IMR-90 (cell line): ENCODE measurements around the gene COL28A1. TPM values are rescaled to one million over a fixed set of nuclear protein-coding genes. Genes with fewer than 3 reads are reported as not detected.

ENCODE experiments used
- ATAC-seq: fragments of 200-7000 bp; cut with Tn5 transposase; 2 replicates; pipeline ENCODE4 v1.9.1; 2020; ENCODE audit warnings: low read depth, mild to moderate bottlenecking, moderate library complexity
- BruUV-seq: library from RNA; stranded (reverse); fragments of 400-500 nt; replicated peaks from 2 replicates; lab custom pipeline; 2021; lab: Mats Ljungman, UMichigan
- CTCF ChIA-PET: fragments of 300-600 bp; formaldehyde crosslinking; extraction: SDS; loops from one replicate; lab custom pipeline; 2021; ENCODE audit warnings: antibody characterized with exemption; lab: Yijun Ruan, JAX
- POLR2A ChIA-PET: fragments of 300-600 bp; sonication (Branson Sonifier 250); formaldehyde crosslinking; loops from one replicate; lab custom pipeline; 2022; ENCODE audit warnings: antibody characterized with exemption; ENCODE audit not compliant: unreplicated experiment; lab: Charles Lee
- DNase-seq: peaks from one replicate; pipeline ENCODE4 v3.0.0; 2013
- H2AFZ ChIP-seq: replicated peaks from 2 replicates; pipeline ENCODE3; 2013; ENCODE audit warnings: low read length, mild to moderate bottlenecking; ENCODE audit not compliant: poor library complexity
- H2AK5ac ChIP-seq: 2 replicates; pipeline ENCODE4 v1.6.1; 2013; ENCODE audit warnings: low read depth, low read length, inconsistent platforms
- H2AK9ac ChIP-seq: replicated peaks from 2 replicates; pipeline ENCODE3; 2013; ENCODE audit warnings: mild to moderate bottlenecking, low read depth, low read length, moderate library complexity; ENCODE audit not compliant: poor library complexity
- H2BK120ac ChIP-seq: 2 replicates; pipeline ENCODE4 v1.6.1; 2013; ENCODE audit warnings: low read depth, low read length, inconsistent platforms
- H2BK15ac ChIP-seq: 3 replicates; pipeline ENCODE4 v1.6.1; 2013; ENCODE audit warnings: low read depth, low read length, inconsistent platforms
- H2BK20ac ChIP-seq: 2 replicates; pipeline ENCODE4 v1.6.1; 2013; ENCODE audit warnings: low read depth, mild to moderate bottlenecking, inconsistent platforms, low read length, moderate library complexity
- H2BK5ac ChIP-seq: 2 replicates; pipeline ENCODE4 v1.6.1; 2013; ENCODE audit warnings: mild to moderate bottlenecking, low read depth, low read length, inconsistent platforms; ENCODE audit not compliant: poor library complexity, severe bottlenecking
- H3K14ac ChIP-seq: replicated peaks from 2 replicates; pipeline ENCODE4 v1.6.1; 2013; ENCODE audit warnings: low read depth, low read length, inconsistent platforms
- H3K18ac ChIP-seq: 2 replicates; pipeline ENCODE4 v1.6.1; 2013; ENCODE audit warnings: low read depth, low read length, control low read depth
- H3K23ac ChIP-seq: 2 replicates; pipeline ENCODE4 v1.6.1; 2013; ENCODE audit warnings: low read depth, low read length, inconsistent platforms
- H3K27ac ChIP-seq: 2 replicates; pipeline ENCODE4 v1.5.1; 2013; ENCODE audit warnings: mild to moderate bottlenecking, control low read depth, low read length; ENCODE audit not compliant: insufficient read depth
- H3K27me3 ChIP-seq: 2 replicates; pipeline ENCODE4 v1.6.1; 2013; ENCODE audit warnings: low read length; ENCODE audit not compliant: control insufficient read depth, insufficient read depth
- H3K36me3 ChIP-seq: 2 replicates; pipeline ENCODE4 v1.6.1; 2013; ENCODE audit warnings: low read length, mixed read lengths; ENCODE audit not compliant: control insufficient read depth, insufficient read depth
- H3K4ac ChIP-seq: 2 replicates; pipeline ENCODE4 v1.6.1; 2013; ENCODE audit warnings: low read depth, low read length, inconsistent platforms
- H3K4me1 ChIP-seq: 2 replicates; pipeline ENCODE4 v1.6.1; 2013; ENCODE audit warnings: low read length, mixed read lengths; ENCODE audit not compliant: control insufficient read depth, insufficient read depth
- H3K4me2 ChIP-seq: 2 replicates; pipeline ENCODE4 v1.6.1; 2013; ENCODE audit warnings: low read depth, mild to moderate bottlenecking, control low read depth, low read length, moderate library complexity
- H3K4me3 ChIP-seq: 2 replicates; pipeline ENCODE4 v1.5.1; 2013; ENCODE audit warnings: low read depth, mild to moderate bottlenecking, control low read depth, low read length, moderate library complexity; ENCODE audit not compliant: insufficient read depth
- H3K56ac ChIP-seq: 2 replicates; pipeline ENCODE4 v1.6.1; 2013; ENCODE audit warnings: low read length, inconsistent platforms; ENCODE audit not compliant: insufficient read depth; ENCODE audit errors: extremely low read depth
- H3K79me1 ChIP-seq, 2 experiments: 2 replicates each; pipeline ENCODE4 v1.6.1; 2013; ENCODE audit warnings: low read length in 2 of 2, inconsistent platforms in 1 of 2, low read depth in 1 of 2
- H3K9ac ChIP-seq: 2 replicates; pipeline ENCODE4 v1.6.1; 2013; ENCODE audit warnings: low read depth, low read length, control low read depth
- H3K9me1 ChIP-seq: 2 replicates; pipeline ENCODE4 v1.6.1; 2013; ENCODE audit warnings: low read length, inconsistent platforms; ENCODE audit not compliant: insufficient read depth
- H3K9me3 ChIP-seq: 2 replicates; pipeline ENCODE4 v1.6.1; 2013; ENCODE audit warnings: low read length; ENCODE audit not compliant: control insufficient read depth, insufficient read depth
- H4K20me1 ChIP-seq: 2 replicates; pipeline ENCODE4 v1.6.1; 2013; ENCODE audit warnings: low read length, inconsistent platforms; ENCODE audit not compliant: insufficient read depth
- H4K5ac ChIP-seq: 2 replicates; pipeline ENCODE4 v1.6.1; 2013; ENCODE audit warnings: mild to moderate bottlenecking, low read depth, low read length, control low read depth
- H4K8ac ChIP-seq, 2 experiments: 2 replicates each; pipeline ENCODE4 v1.6.1; 2013; ENCODE audit warnings: low read depth in 2 of 2, low read length in 2 of 2, control low read depth in 1 of 2, inconsistent platforms in 1 of 2
- H4K91ac ChIP-seq: 2 replicates; pipeline ENCODE4 v1.6.1; 2013; ENCODE audit warnings: low read depth, low read length, inconsistent platforms; ENCODE audit not compliant: insufficient read depth
- BHLHE40 ChIP-seq: fragments of 150-350 bp; IDR thresholded peaks from 2 replicates; pipeline ENCODE4 v1.6.1; 2016; ENCODE audit warnings: mild to moderate bottlenecking, low read depth, low read length
- CEBPB ChIP-seq: IDR thresholded peaks from 2 replicates; pipeline ENCODE4 v1.6.1; 2012; ENCODE audit warnings: low read depth, low read length, improper control_type of control experiment
- CHD1 ChIP-seq: IDR thresholded peaks from 2 replicates; pipeline ENCODE4 v1.6.1; 2012; ENCODE audit warnings: low read depth, low read length, improper control_type of control experiment
- CTCF ChIP-seq: conservative IDR thresholded peaks from 2 replicates; pipeline ENCODE4 v1.5.1; 2012; ENCODE audit warnings: mild to moderate bottlenecking, low read depth, low read length, improper control_type of control experiment
- FOS ChIP-seq: fragments of 150-350 bp; IDR thresholded peaks from 2 replicates; pipeline ENCODE4 v1.6.1; 2016; ENCODE audit warnings: low read depth, low read length
- MAFK ChIP-seq: IDR thresholded peaks from 2 replicates; pipeline ENCODE4 v1.6.1; 2012; ENCODE audit warnings: low read depth, low read length, improper control_type of control experiment
- MAZ ChIP-seq: IDR thresholded peaks from 2 replicates; pipeline ENCODE4 v1.6.1; 2012; ENCODE audit warnings: low read depth, mild to moderate bottlenecking, low read length, improper control_type of control experiment, moderate library complexity, borderline replicate concordance
- MXI1 ChIP-seq: IDR thresholded peaks from 2 replicates; pipeline ENCODE4 v1.6.1; 2012; ENCODE audit warnings: low read depth, mild to moderate bottlenecking, low read length, moderate library complexity, borderline replicate concordance
- NFE2L2 ChIP-seq: fragments of 150-350 bp; IDR thresholded peaks from 2 replicates; pipeline ENCODE4 v1.6.1; 2016; ENCODE audit warnings: low read depth, mild to moderate bottlenecking, low read length
- POLR2A ChIP-seq: IDR thresholded peaks from 2 replicates; pipeline ENCODE4 v1.6.1; 2012; ENCODE audit warnings: mild to moderate bottlenecking, low read depth, low read length
- RAD21 ChIP-seq: IDR thresholded peaks from 2 replicates; pipeline ENCODE4 v1.6.1; 2012; ENCODE audit warnings: low read length, improper control_type of control experiment
- RCOR1 ChIP-seq: IDR thresholded peaks from 2 replicates; pipeline ENCODE4 v1.6.1; 2012; ENCODE audit warnings: mild to moderate bottlenecking, low read length, improper control_type of control experiment; ENCODE audit not compliant: insufficient replicate concordance
- RFX5 ChIP-seq: IDR thresholded peaks from 2 replicates; pipeline ENCODE4 v1.8.0; 2012; ENCODE audit warnings: low read depth, mild to moderate bottlenecking, low read length, moderate library complexity
- SMC3 ChIP-seq: fragments of 150-350 bp; IDR thresholded peaks from 2 replicates; pipeline ENCODE4 v1.6.1; 2016; ENCODE audit warnings: low read depth, mild to moderate bottlenecking, antibody characterized with exemption, low read length, moderate library complexity
- USF2 ChIP-seq: fragments of 150-350 bp; IDR thresholded peaks from 2 replicates; pipeline ENCODE4 v1.6.1; 2017; ENCODE audit warnings: mild to moderate bottlenecking, antibody characterized with exemption, low read length, low read depth
- WGBS, 2 experiments: methylation state at CpG; one replicate each; pipeline versions ENCODE4 v1.1.5 to v1.1.7; 2013; ENCODE audit warnings: missing lambda C conversion rate in 2 of 2; ENCODE audit not compliant: insufficient read length in 1 of 2; ENCODE audit errors: extremely low coverage in 2 of 2; 5-methylcytosine and 5-hydroxymethylcytosine counted together
- dilution Hi-C: fragments of 300-500 bp; cut with HindIII; formaldehyde crosslinking; loops from one replicate; pipeline ENCODE4 v1.14.3; 2018; ENCODE audit warnings: low sequenced_read_pairs; ENCODE audit not compliant: unreplicated experiment
- in situ Hi-C: fragments of 300-500 bp; cut with MboI; formaldehyde crosslinking; loops from 3 replicates; pipeline ENCODE4 v1.14.3; 2019; ENCODE audit warnings: low sequenced_read_pairs, inconsistent platforms, mixed read lengths
- intact Hi-C: fragments of 100-400 bp; cut with micrococcal nuclease; formaldehyde crosslinking; loops from 2 replicates; pipeline ENCODE4 v1.10.0; 2022
- polyA plus RNA-seq, 3 experiments: library from polyadenylated mRNA; depleted of rRNA; stranded (reverse); fragments of >200 nt; gene quantifications; 2 replicates each; pipeline ENCODE4 v1.2.3, GENCODE V29; 2012; ENCODE audit warnings: low replicate concordance in 1 of 3
- total RNA-seq: library from RNA; depleted of rRNA; stranded (reverse); fragments of >200 nt; gene quantifications from 2 replicates; pipeline ENCODE4 v1.2.3, GENCODE V29; 2012
- TF ChIP-seq, protein P1 (sequence below): fragments of 150-350 bp; IDR thresholded peaks from 2 replicates; pipeline ENCODE4 v1.6.1; 2016; ENCODE audit warnings: low read depth, mild to moderate bottlenecking, low read length, moderate library complexity, borderline replicate concordance

COL28A1 gene
- total and polyA plus RNA-seq, 2 of the 4 experiments (the other 2 are of a cell fraction): under 0.01 to 0.05 TPM

GRCh38 chr7:7351156-7351555, 184.5 kb downstream of the COL28A1 start:
- no peak overlapping the region for H4K91ac ChIP-seq
- TF ChIP-seq RCOR1 (no peak), MAFK (no peak), RFX5 (no peak), CTCF (no peak), USF2 (no peak), MAZ (no peak), POLR2A (no peak), NFE2L2 (no peak), CHD1 (no peak), MXI1 (no peak), CEBPB (no peak), SMC3 (no peak), FOS (no peak), BHLHE40 (no peak), RAD21 (no peak)
- TF ChIP-seq, protein P1, sequence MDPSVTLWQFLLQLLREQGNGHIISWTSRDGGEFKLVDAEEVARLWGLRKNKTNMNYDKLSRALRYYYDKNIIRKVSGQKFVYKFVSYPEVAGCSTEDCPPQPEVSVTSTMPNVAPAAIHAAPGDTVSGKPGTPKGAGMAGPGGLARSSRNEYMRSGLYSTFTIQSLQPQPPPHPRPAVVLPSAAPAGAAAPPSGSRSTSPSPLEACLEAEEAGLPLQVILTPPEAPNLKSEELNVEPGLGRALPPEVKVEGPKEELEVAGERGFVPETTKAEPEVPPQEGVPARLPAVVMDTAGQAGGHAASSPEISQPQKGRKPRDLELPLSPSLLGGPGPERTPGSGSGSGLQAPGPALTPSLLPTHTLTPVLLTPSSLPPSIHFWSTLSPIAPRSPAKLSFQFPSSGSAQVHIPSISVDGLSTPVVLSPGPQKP: no peak
- H3K4me3 ChIP-seq: no peak overlapping the region
- no peak overlapping the region for H2AK9ac ChIP-seq
- no peak overlapping the region for H3K23ac ChIP-seq
- intact Hi-C loops (no loop called here), in situ Hi-C loops (no loop called here), dilution Hi-C loops (no loop called here)
- no peak overlapping the region for H2BK5ac ChIP-seq
- no peak overlapping the region for H2AFZ ChIP-seq
- DNase-seq (no peak), ATAC-seq (no peak)
- H3K56ac ChIP-seq: no peak overlapping the region
- H3K27me3 ChIP-seq: no peaks in the 10 kb centered on the region; the same call in 1 of the 2 replicates
- ChIA-PET CTCF (no interaction called here), POLR2A (no interaction called here)
- no peak overlapping the region for H3K14ac ChIP-seq
- no CpG with 5 or more reads among the region's 2 CpGs for WGBS, 2 experiments
- no peaks in the 10 kb centered on the region for H3K9me3 ChIP-seq
- H2BK120ac ChIP-seq: no peak overlapping the region
- H4K5ac ChIP-seq: no peak overlapping the region
- no peak overlapping the region for H3K9ac ChIP-seq
- H3K27ac ChIP-seq: no peak overlapping the region
- no peak overlapping the region for H2AK5ac ChIP-seq
- no peaks in the 10 kb centered on the region for H3K9me1 ChIP-seq
- H3K18ac ChIP-seq: no peak overlapping the region
- no peak overlapping the region for H2BK20ac ChIP-seq
- no peaks in the 10 kb centered on the region for H3K79me1 ChIP-seq
- H3K4me1 ChIP-seq: no peaks in the 10 kb centered on the region
- no peaks in the 10 kb centered on the region for H4K20me1 ChIP-seq
- no peak overlapping the region for H3K4ac ChIP-seq
- no TSS peak for BruUV-seq
- H2BK15ac ChIP-seq: no peak overlapping the region
- H3K36me3 ChIP-seq: no peaks in the 10 kb centered on the region
- H3K4me2 ChIP-seq: no peak overlapping the region
- H4K8ac ChIP-seq: no peak overlapping the region
